OCI-LY1 (cell line): ENCODE measurements around the gene AZU1.

Experiments
- H2AFZ ChIP-seq: fragments of 200-600 bp; sonication (generic), shearing (Covaris generic); 2 replicates; pipeline ENCODE4 v1.6.0; 2014; ENCODE audit warnings: antibody characterized with exemption, mild to moderate bottlenecking, low read length
- H3F3A ChIP-seq: fragments of 200-600 bp; sonication (generic), shearing (Covaris generic); 2 replicates; pipeline ENCODE4 v1.6.0; 2014; ENCODE audit warnings: mild to moderate bottlenecking, antibody characterized with exemption, low read length, moderate library complexity; ENCODE audit not compliant: insufficient read depth
- H3K27ac ChIP-seq: fragments of 200-600 bp; sonication (generic); 2 replicates; pipeline ENCODE4 v1.5.1; 2014; ENCODE audit warnings: low read length, mixed run types, mild to moderate bottlenecking, low read depth; ENCODE audit not compliant: poor library complexity, severe bottlenecking
- H3K27me3 ChIP-seq: fragments of 200-600 bp; sonication (generic); 2 replicates; pipeline ENCODE4 v1.6.0; 2014; ENCODE audit warnings: antibody characterized with exemption, mild to moderate bottlenecking, low read length, moderate library complexity; ENCODE audit not compliant: insufficient read depth
- H3K36me3 ChIP-seq: fragments of 200-600 bp; sonication (generic); 2 replicates; pipeline ENCODE4 v1.6.1; 2014; ENCODE audit warnings: mild to moderate bottlenecking, antibody characterized with exemption, low read length, moderate library complexity, mixed read lengths; ENCODE audit not compliant: insufficient read depth
- H3K4me1 ChIP-seq: fragments of 200-600 bp; sonication (generic); 2 replicates; pipeline ENCODE4 v1.5.1; 2014; ENCODE audit warnings: mild to moderate bottlenecking, low read length, moderate library complexity; ENCODE audit not compliant: insufficient read depth, severe bottlenecking
- H3K4me2 ChIP-seq: fragments of 200-600 bp; sonication (generic), shearing (Covaris generic); 2 replicates; pipeline ENCODE4 v1.6.1; 2014; ENCODE audit warnings: low read length
- H3K4me3 ChIP-seq: fragments of 200-600 bp; sonication (generic); 2 replicates; pipeline ENCODE4 v1.5.1; 2014; ENCODE audit warnings: low read length, low read depth, mild to moderate bottlenecking, mixed read lengths; ENCODE audit not compliant: poor library complexity, severe bottlenecking
- H3K79me2 ChIP-seq: fragments of 200-600 bp; shearing (Covaris generic); 2 replicates; pipeline ENCODE4 v1.6.1; 2016; ENCODE audit warnings: mixed run types, low read length, mixed read lengths; ENCODE audit not compliant: insufficient read depth
- H3K9ac ChIP-seq: fragments of 200-600 bp; sonication (generic), shearing (Covaris generic); 2 replicates; pipeline ENCODE4 v1.6.1; 2014; ENCODE audit warnings: mild to moderate bottlenecking, low read length, mixed read lengths
- H3K9me2 ChIP-seq: fragments of 200-600 bp; sonication (generic), shearing (Covaris generic); 2 replicates; pipeline ENCODE4 v1.6.1; 2014; ENCODE audit warnings: low read depth, mild to moderate bottlenecking, low read length, mixed read lengths
- H3K9me3 ChIP-seq: fragments of 200-600 bp; shearing (Covaris generic); 2 replicates; pipeline ENCODE4 v1.6.1; 2014; ENCODE audit warnings: low read length, mixed read lengths
- H4K20me1 ChIP-seq: fragments of 200-600 bp; sonication (generic), shearing (Covaris generic); 2 replicates; pipeline ENCODE4 v1.6.0; 2016; ENCODE audit warnings: mild to moderate bottlenecking, low read length; ENCODE audit not compliant: insufficient read depth
- CTCF ChIP-seq: fragments of 200-600 bp; sonication (generic), shearing (Covaris generic); IDR thresholded peaks from 2 replicates; pipeline ENCODE4 v1.5.1; 2017; ENCODE audit warnings: mild to moderate bottlenecking, antibody characterized with exemption, low read length, moderate library complexity, mixed read lengths
- EZH2 ChIP-seq: fragments of 200-600 bp; sonication (generic), shearing (Covaris generic); IDR thresholded peaks from 2 replicates; pipeline ENCODE4 v1.8.0; 2017; ENCODE audit warnings: borderline replicate concordance, mixed run types, mild to moderate bottlenecking, antibody characterized with exemption, low read length, moderate library complexity, mixed read lengths

The AZU1 gene

GRCh38 chr19:814152-815078, 13.2 kb upstream of the AZU1 start:
- Histone ChIP-seq H3K9me2 (no peaks in the 10 kb centered on the region), H2AFZ (no peak overlapping the region), H3F3A (peaks cover 3% of the 10 kb centered on the region; the same call in 1 of the 2 replicates), H3K79me2 (no peaks in the 10 kb centered on the region), H3K9ac (no peak overlapping the region), H3K4me1 (no peaks in the 10 kb centered on the region), H4K20me1 (no peaks in the 10 kb centered on the region), H3K9me3 (no peaks in the 10 kb centered on the region), H3K36me3 (peaks cover 41% of the 10 kb centered on the region), H3K4me3 (no peak overlapping the region), H3K27me3 (no peaks in the 10 kb centered on the region), H3K4me2 (no peak overlapping the region), H3K27ac (no peak overlapping the region)
- TF ChIP-seq CTCF (no peak), EZH2 (no peak)

GRCh38 chr19:815079-815774, 12.4 kb upstream of the AZU1 start:
- no peaks in the 10 kb centered on the region for H4K20me1 ChIP-seq
- TF ChIP-seq CTCF (no peak), EZH2 (no peak)

GRCh38 chr19:815775-816499, 11.7 kb upstream of the AZU1 start:
- H3K9me2 ChIP-seq, result no peaks in the 10 kb centered on the region
- no peak overlapping the region for H2AFZ ChIP-seq
- peaks cover 25% of the 10 kb centered on the region for H3K36me3 ChIP-seq
- no peaks in the 10 kb centered on the region for H3K27me3 ChIP-seq
- H3K27ac ChIP-seq, result no peak overlapping the region
- no peak overlapping the region for H3K9ac ChIP-seq
- no peak overlapping the region for H3K4me2 ChIP-seq
- H4K20me1 ChIP-seq, result no peaks in the 10 kb centered on the region
- H3F3A ChIP-seq, result peaks cover 3% of the 10 kb centered on the region; the same call in 1 of the 2 replicates
- H3K4me3 ChIP-seq, result no peak overlapping the region
- no peaks in the 10 kb centered on the region for H3K79me2 ChIP-seq
- no peaks in the 10 kb centered on the region for H3K4me1 ChIP-seq
- H3K9me3 ChIP-seq, result no peaks in the 10 kb centered on the region
- no peak for TF ChIP-seq CTCF
- TF ChIP-seq EZH2, result no peak

More at GRCh38 chr19:815079-815774, 12.4 kb upstream of the AZU1 start:
- peaks cover 3% of the 10 kb centered on the region; the same call in 1 of the 2 replicates for H3F3A ChIP-seq
- H3K27me3 ChIP-seq, result no peaks in the 10 kb centered on the region
- no peak overlapping the region for H2AFZ ChIP-seq
- no peak overlapping the region for H3K9ac ChIP-seq
- H3K9me2 ChIP-seq, result no peaks in the 10 kb centered on the region
- no peaks in the 10 kb centered on the region for H3K79me2 ChIP-seq
- H3K4me2 ChIP-seq, result no peak overlapping the region
- H3K4me3 ChIP-seq, result no peak overlapping the region
- H3K9me3 ChIP-seq, result no peaks in the 10 kb centered on the region
- H3K36me3 ChIP-seq, result peaks cover 33% of the 10 kb centered on the region
- no peak overlapping the region for H3K27ac ChIP-seq
- no peaks in the 10 kb centered on the region for H3K4me1 ChIP-seq
